IPS DF 6.9 (cell line): ENCODE data around the gene CCDC201.
"Not testable (repeated sequence)": the region's sequence is repeated elsewhere in the genome, so short reads cannot be mapped to it uniquely, and the experiment has no call there.

ENCODE experiments used
- DNase-seq: peaks from one replicate; pipeline ENCODE4 v3.0.0-alpha.2; 2013; ENCODE audit warnings: low read depth, low spot score
- H3K27ac ChIP-seq: one replicate; pipeline ENCODE4 v1.5.1; 2013; ENCODE audit warnings: low read length, control low read depth
- H3K27me3 ChIP-seq: 2 replicates; pipeline ENCODE4 v1.6.1; 2013; ENCODE audit warnings: mild to moderate bottlenecking, low read length; ENCODE audit not compliant: control insufficient read depth, insufficient read depth
- H3K36me3 ChIP-seq: 2 replicates; pipeline ENCODE4 v1.6.1; 2013; ENCODE audit warnings: low read length; ENCODE audit not compliant: control insufficient read depth, insufficient read depth
- H3K4me1 ChIP-seq: 2 replicates; pipeline ENCODE4 v1.6.1; 2013; ENCODE audit warnings: low read length; ENCODE audit not compliant: control insufficient read depth, insufficient read depth
- H3K4me3 ChIP-seq: 2 replicates; pipeline ENCODE4 v1.5.1; 2013; ENCODE audit warnings: mild to moderate bottlenecking, low read length
- H3K9me3 ChIP-seq: 2 replicates; pipeline ENCODE4 v1.6.1; 2013; ENCODE audit warnings: low read length, inconsistent platforms; ENCODE audit not compliant: control insufficient read depth, insufficient read depth
- WGBS: extraction: QIAGEN DNeasy Blood & Tissue Kit; methylation state at CpG from one replicate; pipeline ENCODE4 v1.1.7; 2013; ENCODE audit warnings: mixed read lengths, missing lambda C conversion rate; ENCODE audit not compliant: insufficient read length, insufficient coverage; 5-methylcytosine and 5-hydroxymethylcytosine counted together

CCDC201 gene

DNA sequence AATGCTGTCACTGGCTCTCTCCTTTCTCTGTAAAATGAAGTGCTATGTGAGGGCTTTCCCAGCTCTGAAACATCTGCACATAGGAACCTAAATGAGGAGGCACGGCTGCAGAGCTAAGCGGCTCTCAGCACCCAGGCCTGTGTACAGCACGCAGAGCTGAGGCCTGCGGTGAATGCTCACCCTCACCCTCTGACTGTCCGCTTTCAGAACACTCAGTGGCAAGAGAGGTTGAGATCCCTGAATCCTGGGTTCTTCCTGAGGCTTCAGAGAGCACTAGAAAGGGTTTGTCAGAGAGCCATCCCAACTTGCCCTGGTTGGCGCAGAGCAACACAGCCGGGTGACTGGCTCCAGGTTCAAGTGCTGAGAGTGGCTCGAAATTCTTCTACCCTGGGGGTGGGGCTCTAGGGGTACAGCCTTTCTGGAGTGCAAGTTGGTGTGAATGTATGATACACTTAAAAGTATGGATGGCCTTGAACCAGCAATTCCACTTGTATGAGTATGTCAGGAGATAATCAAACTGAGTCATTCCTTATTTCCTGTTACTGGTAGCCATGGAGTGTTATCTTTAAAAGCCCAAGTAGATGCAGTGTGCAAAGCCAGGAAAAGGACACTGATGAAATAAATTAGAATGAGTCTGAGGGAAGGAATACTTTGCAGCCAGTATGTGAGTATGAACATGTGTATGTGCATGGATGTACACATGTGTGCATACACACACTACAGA lies 1.7 kb upstream of the CCDC201 start:
- Histone ChIP-seq H3K9me3 (no peaks in the 10 kb centered on the region; the same call in 1 of the 2 replicates), H3K27ac (no peak overlapping the region), H3K27me3 (no peaks in the 10 kb centered on the region), H3K4me1 (no peaks in the 10 kb centered on the region), H3K36me3 (no peaks in the 10 kb centered on the region), H3K4me3 (no peak overlapping the region)
- DNase-seq, result no peak
- WGBS, result no CpG with 5 or more reads among the region's 8 CpGs

DNA sequence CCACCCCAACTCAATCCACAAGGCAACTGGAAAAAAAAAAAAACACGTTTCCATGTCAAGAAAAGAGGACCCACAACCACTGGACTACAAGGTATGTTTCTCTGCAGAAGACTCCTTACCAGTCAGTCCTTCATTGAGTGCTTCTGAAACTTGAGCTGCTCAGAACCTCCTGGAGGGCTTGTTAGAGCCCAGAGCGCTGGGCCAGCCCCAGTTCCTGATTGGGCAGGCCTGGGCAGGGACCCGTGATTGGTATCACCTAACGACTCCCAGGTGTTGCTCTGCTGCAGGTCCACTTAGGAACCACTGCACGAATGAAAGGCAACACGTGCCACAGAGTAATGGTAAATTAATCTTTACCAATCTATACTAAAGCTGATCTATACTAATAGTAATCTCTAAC lies 473 bp upstream of the CCDC201 start:
- Histone ChIP-seq H3K27me3 (no peaks in the 10 kb centered on the region), H3K4me1 (no peaks in the 10 kb centered on the region)

DNA sequence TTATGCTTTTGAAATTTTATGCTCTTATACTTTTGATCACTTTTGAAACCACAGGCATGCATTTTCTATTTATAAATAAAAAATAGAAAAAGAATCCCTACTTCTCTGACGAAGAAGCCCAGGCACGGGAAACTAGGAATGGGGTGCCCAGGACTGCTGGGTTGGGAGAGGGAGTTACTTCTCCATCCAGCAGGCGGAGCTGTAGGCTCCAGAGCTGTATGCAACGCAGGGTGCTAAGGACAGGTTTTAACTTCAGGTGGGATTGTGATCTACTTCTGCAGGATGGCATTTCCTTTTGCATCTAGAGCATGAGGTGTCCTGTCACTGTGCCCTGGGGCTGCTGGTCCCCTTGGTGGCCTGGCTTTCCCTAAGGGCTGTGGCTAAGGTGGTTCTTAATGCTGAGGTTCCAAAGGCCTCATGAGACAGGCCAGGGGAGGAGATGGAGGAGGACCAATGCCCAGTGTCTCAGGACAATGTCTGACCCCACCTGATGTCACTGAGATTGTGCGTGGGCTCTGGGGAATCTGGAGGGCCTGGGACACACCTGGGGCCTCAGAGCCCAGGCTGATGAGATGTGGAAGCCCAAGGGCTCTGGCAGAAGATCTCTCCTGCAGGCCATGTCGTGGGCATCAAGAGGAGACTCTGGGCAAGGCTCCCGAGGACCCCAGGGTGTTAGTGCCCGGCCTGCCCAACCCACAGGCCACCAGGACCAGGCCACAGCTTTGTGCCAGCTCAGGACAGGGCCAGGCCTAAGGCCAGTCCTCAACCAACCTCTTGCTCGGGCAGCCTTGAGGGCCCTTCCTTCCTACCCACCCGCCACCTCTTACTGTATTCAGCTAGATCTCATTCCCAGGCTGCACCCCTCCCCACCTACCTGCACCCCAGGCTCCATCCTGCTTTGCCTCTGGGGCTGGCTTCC lies 507 bp downstream of the CCDC201 start:
- H3K9me3 ChIP-seq, result no peaks in the 10 kb centered on the region
- DNase-seq, result no peak
- no peaks in the 10 kb centered on the region for H3K27me3 ChIP-seq
- H3K36me3 ChIP-seq, result no peaks in the 10 kb centered on the region
- H3K4me3 ChIP-seq, result no peak overlapping the region
- no peaks in the 10 kb centered on the region for H3K4me1 ChIP-seq
- H3K27ac ChIP-seq, result no peak overlapping the region
- WGBS, result no CpG with 5 or more reads among the region's 10 CpGs

More for the DNA sequence above, 473 bp upstream of the CCDC201 start:
- no peak overlapping the region for H3K27ac ChIP-seq
- H3K9me3 ChIP-seq, result no peaks in the 10 kb centered on the region
- H3K4me3 ChIP-seq, result no peak overlapping the region
- no peak for DNase-seq
- WGBS, result no CpG with 5 or more reads among the region's 6 CpGs
- H3K36me3 ChIP-seq, result no peaks in the 10 kb centered on the region

DNA sequence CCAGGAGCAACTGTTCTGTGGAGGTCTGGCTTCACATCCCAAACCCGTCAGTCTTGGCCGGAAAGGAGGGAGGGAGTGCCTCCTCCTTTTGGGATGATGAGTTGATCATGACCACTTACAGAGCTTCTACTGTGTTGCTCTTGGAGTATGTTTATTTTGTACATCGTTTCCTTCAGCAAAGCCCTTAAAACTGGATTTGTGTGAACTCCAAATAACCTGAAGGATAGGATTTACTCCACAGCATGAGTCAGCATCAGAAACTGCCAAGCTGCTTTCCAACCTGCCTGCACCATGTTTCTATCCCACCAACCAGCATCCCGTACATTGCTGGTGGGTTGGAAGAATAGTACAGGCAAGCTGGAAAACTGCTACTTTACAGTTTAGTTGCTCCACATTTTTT lies 3.5 kb downstream of the CCDC201 start:
- no peaks in the 10 kb centered on the region for H3K9me3 ChIP-seq
- no CpG with 5 or more reads among the region's 4 CpGs for WGBS
- no peak for DNase-seq
- no peak overlapping the region for H3K4me3 ChIP-seq
- H3K36me3 ChIP-seq, result no peaks in the 10 kb centered on the region
- no peaks in the 10 kb centered on the region for H3K27me3 ChIP-seq
- no peaks in the 10 kb centered on the region for H3K4me1 ChIP-seq
- no peak overlapping the region for H3K27ac ChIP-seq

DNA sequence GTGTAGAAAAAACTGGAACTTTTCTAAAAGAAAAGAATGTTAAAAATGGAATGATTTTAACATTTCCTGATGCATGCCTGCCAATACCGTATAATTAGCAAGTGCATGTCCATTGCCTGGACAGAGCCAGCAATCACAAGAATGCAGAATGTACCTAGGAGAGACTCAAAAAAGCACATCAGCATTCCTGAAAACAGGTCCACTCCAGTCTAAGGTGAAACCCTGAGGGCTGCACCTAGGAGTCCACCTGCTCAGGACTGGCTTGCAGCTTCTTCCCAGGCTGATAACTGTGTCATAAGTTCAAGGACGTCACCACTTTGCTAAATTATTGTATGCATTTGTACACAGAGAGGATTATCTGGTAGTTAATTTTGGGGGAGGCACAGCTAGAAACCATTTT lies 5.4 kb downstream of the CCDC201 start:
- no peaks in the 10 kb centered on the region for H3K4me1 ChIP-seq
- H3K4me3 ChIP-seq, result no peak overlapping the region
- H3K9me3 ChIP-seq, result no peaks in the 10 kb centered on the region
- no peaks in the 10 kb centered on the region for H3K27me3 ChIP-seq
- no CpG with 5 or more reads among the region's 2 CpGs for WGBS
- H3K36me3 ChIP-seq, result no peaks in the 10 kb centered on the region
- no peak overlapping the region for H3K27ac ChIP-seq
- no peak for DNase-seq

DNA sequence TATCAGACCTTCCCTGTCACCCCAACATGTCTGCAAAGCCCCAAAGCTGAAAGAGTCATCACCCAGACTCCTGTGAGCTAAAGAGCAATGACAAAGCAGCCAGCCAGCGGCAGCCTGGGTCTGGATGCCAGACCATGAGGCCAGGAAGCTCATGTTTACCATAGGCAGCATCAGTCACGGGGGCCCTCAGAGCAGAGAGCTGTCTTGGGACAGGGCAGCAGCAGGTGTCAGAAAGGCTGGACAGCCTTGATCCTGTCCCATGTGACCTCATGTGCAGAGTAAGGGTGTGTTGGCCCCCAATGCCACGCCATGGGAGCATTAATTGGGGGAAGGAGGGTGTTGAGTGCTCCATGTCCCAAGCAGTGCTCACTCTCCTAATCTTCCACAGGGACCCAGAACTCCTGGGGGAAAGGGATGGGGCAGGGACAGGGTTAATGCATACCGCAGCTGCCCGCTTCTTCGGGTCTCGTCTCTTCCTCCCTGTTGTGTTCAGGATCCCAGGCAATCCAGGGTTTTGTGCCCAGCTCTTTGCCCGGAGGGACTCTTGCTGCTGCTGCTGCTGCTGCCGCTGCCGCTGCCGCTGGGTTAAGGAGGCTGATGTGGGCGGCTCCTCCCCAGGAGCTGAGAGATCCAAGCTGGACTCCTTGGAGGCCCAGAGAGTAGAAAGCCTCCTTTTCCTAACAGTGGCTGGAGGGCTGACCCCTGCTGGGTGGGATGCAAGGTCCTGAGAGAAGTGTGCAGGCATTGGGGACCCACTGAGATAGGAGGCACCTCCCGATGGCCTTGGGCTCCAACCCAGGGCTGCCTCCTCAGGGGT lies 7.1 kb downstream of the CCDC201 start:
- H3K27ac ChIP-seq, result no peak overlapping the region
- H3K4me1 ChIP-seq, result no peaks in the 10 kb centered on the region
- DNase-seq, result no peak
- no CpG with 5 or more reads among the region's 13 CpGs for WGBS
- H3K27me3 ChIP-seq, result no peaks in the 10 kb centered on the region
- H3K36me3 ChIP-seq, result no peaks in the 10 kb centered on the region
- H3K4me3 ChIP-seq, result no peak overlapping the region
- no peaks in the 10 kb centered on the region for H3K9me3 ChIP-seq

DNA sequence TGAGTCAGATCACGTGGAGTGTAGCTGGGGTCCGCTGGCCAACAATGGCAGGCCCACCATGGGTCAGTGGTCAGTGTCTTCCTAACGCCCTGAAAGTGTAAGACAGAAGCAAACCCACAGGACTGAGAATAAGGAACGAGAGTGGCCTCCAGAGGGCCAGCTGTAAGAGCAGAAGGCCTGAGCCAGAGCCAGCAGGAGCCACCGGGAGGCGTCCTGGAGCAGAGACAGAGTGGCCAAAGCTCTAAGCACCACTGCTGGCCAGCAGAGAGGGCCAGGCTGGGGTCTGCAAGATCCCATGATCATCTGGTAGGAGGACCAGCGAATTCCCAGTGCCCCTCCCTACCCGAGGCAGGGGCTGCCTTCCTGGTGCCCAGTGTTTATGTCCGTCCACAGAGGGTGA lies 9.2 kb downstream of the CCDC201 start:
- Histone ChIP-seq H3K4me1 (no peaks in the 10 kb centered on the region), H3K27me3 (no peaks in the 10 kb centered on the region), H3K9me3 (no peaks in the 10 kb centered on the region), H3K27ac (no peak overlapping the region), H3K36me3 (no peaks in the 10 kb centered on the region), H3K4me3 (no peak overlapping the region)
- no CpG with 5 or more reads among the region's 9 CpGs for WGBS
- peak; percentile 22 for DNase-seq

DNA sequence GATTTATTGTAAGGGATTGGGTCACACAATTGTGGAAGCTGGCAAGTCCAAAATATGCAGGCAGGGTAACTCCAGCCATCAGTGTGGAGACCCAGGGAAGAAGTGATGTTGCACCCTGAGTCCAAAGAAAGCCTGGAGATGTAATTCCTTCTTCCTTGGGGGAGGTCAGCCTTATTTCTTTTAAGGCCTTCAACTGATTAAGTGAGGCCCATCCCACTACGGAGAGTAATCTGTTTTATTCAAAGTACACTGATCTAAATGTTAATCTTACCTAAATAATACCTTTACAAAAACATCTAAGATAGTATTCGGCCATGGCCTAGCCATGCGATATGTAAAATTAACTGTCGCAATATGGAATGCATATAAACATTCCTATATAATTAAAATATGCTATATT lies 16.0 kb downstream of the CCDC201 start:
- not testable (repeated sequence) for H3K27me3 ChIP-seq, H3K4me3 ChIP-seq, H3K4me1 ChIP-seq, H3K9me3 ChIP-seq, H3K36me3 ChIP-seq, H3K27ac ChIP-seq, DNase-seq
- WGBS, result no CpG with 5 or more reads among the region's 4 CpGs

DNA sequence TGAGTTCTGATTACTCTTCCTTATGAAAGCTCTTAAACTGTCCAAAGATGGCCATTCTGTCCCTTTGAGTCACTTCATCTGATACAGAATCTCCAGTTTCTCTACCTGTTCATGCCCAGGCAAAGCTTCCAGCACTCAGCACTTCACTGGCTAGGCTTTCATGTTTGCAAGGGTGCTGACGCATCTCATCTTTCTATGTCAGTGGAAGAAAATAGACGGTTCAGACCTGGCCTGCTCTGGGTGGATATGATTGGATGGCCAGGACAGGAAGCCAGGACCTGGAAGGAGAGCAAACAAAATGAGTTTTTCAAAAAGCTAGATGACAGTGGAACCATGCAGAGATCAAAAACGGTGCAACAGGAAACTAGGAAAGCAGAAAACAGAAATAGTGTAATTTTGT lies 17.2 kb downstream of the CCDC201 start:
- not testable (repeated sequence) for DNase-seq, H3K4me1 ChIP-seq, H3K4me3 ChIP-seq, H3K27me3 ChIP-seq, H3K27ac ChIP-seq, H3K9me3 ChIP-seq, H3K36me3 ChIP-seq
- WGBS, result no CpG with 5 or more reads among the region's 3 CpGs

DNA sequence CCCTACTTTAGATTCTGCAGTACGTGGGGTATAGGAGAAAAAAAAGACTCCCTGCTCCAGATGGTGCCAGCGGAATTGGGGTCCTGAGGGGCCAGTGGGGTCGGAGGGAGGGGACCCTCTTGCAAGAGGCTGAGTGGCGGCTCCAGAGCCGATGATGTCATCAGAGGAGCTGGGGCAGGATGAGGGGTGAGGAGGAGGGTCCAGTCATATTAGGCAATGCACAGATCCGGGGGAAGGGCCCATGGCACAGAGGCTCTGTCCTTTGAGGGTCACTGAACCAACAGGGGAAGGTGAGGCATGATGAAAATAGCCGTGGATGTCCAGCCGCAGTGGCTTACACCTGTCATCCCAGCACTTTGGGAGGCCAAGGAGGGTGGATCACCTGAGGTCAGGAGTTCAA lies 19.4 kb downstream of the CCDC201 start:
- DNase-seq, H3K27ac ChIP-seq, H3K4me3 ChIP-seq, H3K9me3 ChIP-seq, H3K27me3 ChIP-seq, H3K4me1 ChIP-seq, H3K36me3 ChIP-seq: not testable (repeated sequence)
- WGBS, result no CpG with 5 or more reads among the region's 8 CpGs
